CD4-positive, alpha-beta T cell treated with Interleukin-12 subunit alpha and Interleukin-12 subunit beta, for 1 hour (primary cell): Measurements from ENCODE around the gene UBASH3A.

Experiments used
- DNase-seq: peaks from one replicate; pipeline ENCODE4 v3.0.0-alpha.2; 2020

UBASH3A gene

DNA sequence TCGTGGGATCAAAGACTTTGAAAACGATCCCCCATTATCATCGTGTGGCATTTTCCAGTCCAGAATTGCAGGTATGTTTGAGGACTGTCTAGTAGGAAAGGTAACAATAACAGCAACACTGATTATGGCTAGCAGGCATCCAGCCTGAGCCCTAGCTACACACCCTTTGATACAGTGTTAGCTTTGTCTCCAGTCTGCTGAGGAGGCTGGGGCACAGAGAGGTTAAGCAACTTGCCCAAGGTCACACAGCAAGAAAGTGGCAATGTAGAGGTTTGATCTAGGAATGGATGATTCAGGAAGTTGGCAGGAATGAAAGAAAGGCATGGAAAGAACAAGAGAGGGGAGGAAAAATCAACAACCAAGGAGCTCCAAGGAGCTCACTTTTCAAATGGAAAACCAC is 31.2 kb downstream of the UBASH3A start:
- DNase-seq, result no peak

DNA sequence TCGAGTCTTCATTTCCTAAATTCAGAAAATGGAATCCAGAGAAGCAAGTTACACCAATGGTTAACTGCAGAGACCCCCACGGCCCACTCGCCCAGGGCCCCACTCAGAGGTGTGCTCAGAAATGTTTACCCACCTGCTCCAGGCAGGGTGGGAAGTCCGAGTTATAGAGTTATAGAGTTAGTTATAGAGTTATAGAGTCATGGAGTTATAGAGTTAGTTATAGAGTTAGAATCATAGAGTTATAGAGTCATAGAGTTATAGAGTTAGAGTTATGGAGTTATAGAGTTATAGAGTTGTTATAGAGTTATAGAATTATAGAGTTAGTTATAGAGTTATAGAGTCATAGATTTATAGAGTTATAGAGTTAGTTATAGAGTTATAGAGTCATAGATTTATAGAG is 31.7 kb downstream of the UBASH3A start:
- no peak for DNase-seq

DNA sequence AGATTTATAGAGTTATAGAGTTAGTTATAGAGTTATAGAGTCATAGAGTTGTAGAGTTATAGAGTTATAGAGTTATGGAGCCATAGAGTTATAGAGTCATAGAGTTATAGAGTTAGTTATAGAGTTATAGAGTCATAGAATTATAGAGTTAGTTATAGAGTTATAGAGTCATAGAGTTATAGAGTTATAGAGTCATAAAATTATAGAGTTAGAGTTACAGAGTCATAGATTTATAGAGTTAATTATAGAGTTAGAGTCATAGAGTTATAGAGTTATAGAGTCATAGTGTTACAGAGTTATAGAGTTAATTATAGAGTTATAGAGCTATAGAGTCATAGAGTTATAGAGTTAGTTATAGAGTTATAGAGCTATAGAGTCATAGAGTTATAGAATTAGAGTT is 32.1 kb downstream of the UBASH3A start:
- DNase-seq, result no peak

DNA sequence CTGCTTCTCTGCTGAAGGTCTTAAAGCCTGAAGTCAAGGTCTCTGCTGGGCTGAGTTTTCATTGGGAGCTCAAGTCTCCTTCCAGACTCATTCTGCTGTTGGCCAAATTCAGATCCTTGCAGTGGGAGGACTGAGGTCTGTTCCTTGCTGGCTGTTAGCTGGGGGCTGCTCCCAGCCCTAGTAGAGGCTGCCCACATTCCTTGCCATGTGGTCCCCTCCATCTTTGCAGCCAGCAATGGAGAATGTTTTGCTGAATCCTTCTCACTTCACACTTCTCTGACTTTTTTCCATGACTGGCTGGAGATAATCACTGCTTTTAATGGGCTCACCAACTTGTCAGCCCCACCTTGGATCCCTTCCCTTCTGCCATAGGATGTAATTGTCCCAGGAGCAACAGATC is 33.2 kb downstream of the UBASH3A start:
- no peak for DNase-seq

DNA sequence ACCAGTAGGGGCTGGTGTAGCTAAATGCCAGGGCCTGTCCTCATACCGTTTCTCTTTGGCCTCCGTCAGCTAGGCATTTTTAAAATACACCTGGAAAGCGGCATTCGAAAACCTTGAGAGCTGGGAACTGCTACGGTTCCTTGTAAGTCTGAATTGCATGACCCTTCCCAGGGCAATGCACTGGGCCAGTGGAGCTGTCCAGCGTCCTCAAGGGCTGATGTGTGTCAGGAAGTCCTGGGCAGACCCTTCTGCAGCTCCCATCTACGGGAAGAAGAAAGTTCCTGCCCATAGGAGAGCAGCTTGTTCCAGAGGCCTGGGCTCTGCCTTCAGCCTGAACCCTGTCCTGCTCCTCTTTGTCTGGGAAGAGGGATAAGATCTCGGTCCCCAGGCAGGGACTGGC is 34.1 kb downstream of the UBASH3A start:
- DNase-seq, result no peak

DNA sequence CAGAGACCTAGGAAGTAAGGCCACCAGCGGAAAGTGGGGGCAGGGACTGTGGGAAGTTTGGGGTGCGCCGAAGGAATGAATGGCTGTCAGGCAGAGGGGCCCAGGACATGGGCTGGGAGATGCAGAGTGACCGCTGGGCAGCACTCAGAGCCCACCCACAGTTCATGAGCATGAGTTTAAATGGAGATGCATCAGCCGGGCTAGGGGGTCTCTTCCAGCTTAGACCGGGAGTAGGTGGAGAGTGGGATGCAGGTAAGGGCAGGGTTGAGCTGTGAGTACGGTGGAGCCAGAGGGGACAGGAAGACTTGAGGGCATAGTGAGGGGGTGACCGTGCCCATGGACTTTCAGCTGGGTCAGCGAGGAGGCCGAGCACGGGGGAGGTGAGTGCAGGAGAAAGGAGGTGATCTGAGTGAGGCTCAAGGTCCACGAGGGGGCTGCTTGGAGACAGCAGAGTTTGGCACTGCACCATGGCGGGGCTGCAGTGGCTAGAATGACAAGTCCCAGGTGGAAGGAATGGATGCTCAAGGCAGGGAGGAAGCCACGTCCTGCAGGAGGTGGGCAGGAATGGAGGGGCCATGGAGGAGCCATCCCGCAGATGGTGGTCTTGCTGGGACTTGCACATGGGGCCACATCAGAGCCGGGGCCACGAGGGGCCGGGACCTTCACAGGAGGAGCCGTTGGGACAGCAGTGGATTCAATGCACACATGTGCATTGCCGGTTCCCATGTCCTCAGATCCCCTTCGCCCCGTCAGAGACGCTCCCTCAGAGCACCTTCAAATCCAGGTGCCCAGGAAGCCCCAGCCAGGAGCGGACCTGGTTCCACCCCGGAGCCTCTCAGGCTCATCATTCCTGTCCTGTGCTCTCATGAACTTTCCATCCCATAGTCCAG is 34.9 kb downstream of the UBASH3A start:
- DNase-seq, result no peak

DNA sequence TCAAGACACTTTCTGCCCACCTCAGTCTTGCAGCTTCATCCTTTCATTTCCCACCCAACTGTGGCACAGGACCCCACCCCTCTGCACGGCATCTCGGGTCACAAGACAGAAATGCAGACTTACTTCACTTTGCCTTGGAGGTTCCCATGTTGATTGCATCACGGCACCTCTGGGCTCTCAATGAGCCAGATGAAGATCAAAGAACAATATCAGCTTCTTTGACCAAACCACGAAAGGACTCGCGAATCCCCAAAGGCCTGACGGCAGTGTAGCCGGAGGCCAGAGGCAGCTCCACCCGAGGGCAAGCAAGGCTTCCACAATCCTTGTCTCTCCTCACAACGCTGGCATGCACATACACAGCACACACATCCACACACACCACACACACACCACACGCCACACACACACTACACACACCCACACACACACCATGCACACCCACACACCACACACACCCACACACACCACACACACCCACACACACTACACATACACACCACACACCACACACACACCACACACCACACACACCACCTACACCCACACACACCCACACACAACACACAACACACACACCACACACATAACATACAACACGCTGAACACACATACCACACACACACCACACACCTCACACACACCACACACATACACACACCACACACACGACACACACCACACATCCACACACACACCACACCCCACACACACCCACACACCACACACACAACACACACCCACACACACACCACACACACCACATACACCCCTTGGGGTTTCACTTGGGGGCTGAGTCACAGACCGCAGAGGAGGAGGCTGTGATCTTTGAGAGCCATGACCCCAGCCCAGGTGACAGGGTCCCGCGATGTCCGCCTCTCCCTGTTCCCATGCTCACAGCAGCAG is 35.8 kb downstream of the UBASH3A start:
- peak; percentile 32 for DNase-seq

DNA sequence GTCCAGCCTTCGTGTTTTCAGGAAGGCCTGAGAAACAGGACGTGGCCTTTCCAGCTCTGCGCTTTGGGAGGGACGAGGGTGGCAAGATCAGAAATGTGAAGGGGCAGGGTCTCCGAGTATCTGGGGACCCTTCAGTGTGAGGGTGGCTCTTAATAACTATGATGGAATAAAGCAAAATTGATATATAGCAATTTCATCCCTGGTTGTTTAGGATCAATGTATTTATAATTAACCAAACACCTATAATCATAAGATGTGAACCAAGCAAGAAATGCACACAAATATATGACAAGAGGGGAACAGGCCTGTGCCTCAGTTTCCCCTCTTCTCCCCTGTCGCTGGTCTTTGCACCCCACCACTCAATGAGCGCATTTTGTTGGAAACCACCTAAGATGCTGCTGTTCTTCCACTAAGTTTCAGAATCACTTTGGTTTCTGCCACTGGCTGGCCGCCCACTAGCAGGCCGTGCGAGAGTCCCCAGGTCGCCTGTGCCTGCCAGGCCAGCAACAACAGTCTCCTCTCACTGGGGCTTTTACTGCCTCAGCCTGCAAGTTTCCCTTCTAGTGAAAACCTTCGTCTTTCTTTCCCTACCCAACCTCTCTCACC is 36.6 kb downstream of the UBASH3A start:
- DNase-seq, result no peak

DNA sequence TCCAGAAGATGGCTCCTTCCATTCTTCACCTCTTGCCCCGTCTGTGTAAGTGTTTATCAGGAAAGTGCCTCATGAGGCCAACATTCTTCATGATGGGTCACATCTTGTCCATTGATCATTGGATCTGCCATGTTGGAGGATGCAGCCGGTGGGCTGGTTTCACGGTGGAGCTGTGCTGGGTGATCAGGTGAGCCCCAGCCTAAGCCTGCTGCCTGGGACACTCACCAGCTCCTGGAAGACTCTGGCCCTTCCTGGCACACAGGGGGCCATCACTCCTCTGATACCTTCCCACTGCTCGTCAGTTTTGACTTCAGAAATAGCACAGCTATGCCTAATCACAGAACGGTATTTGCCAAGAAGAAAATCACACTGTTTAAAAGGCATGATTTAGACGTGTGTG is 38.3 kb downstream of the UBASH3A start:
- DNase-seq, result no peak

DNA sequence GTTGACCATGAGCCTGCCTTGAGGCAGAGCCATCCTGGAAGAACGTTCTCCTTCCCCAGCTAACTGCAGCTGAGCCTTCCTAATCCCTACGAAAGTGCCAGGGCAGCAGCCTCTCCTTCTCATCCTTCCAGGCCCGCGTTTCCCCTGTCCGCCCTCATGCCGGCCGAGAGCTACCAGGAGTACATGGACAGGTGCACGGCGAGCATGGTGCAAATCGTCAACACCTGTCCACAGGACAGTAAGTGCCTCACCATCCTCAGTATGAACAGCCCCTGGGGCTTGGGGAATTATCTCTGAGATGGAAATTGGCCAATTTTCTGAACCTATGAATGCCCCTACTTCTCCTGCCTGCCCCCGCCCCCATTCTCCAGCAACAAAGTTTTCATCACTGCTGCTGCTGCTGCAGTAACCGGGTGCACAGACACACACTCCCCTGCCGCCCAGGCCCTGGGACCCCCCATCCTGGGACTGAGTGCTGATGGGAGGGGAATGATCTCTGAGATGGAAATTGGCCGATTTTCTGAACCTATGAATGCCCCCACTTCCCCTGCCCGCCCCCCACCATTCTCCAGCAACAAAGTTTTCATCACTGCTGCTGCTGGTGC is 39.6 kb downstream of the UBASH3A start:
- no peak for DNase-seq

DNA sequence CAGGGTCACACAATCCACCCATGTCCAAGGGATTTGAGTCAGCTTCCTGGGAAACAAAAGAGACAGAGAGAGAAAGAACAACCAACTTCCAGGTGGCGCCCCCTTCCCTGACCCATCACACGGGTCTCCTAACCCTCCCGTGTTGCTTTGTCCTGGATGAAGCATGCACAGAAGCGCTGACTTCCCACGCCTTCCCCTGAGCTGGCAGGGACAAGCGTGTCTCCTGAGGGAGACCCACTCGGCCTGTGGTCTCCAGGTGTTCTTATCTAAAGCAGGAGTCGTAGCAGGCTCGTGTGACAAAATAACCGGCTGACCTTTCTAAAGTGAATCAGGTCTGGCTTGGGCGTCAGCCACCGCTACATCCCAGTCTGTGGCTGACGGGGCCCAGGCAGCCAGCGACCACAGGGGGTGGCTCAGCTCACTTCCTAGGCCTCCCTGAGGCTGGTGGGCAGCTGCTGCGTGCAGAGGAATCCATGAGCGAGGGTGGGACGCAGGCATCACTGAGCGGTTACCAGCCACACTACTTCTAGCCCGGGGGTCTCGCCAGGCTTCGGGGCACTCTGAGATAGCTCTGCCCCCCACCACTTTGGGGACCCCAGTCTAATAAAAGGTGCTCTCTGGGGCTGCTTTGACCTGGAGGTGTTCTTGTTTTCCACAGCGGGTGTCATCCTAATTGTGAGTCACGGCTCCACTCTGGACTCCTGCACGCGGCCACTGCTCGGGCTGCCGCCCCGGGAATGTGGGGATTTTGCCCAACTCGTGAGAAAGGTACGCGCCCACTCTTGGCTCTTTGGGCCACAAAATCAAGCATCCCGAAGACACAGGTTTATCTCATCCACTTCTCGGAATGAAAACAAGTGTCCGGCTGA is 40.4 kb downstream of the UBASH3A start:
- DNase-seq, result no peak

DNA sequence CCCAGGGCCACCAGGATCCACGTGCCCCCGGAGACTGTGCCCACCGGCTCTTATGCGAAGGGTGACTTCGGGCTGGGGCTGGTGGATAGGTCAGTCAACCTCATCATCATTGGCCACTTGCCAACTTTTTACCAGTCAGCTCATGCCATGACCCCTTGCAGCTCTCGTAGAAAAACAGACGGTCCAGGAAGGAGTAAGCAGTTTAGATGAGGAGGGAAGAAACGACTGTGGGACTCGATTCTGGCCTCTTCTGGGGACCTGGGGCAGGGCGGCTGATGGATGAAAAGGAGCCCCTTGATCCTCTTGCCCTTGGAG is 41.0 kb downstream of the UBASH3A start:
- DNase-seq, result no peak

DNA sequence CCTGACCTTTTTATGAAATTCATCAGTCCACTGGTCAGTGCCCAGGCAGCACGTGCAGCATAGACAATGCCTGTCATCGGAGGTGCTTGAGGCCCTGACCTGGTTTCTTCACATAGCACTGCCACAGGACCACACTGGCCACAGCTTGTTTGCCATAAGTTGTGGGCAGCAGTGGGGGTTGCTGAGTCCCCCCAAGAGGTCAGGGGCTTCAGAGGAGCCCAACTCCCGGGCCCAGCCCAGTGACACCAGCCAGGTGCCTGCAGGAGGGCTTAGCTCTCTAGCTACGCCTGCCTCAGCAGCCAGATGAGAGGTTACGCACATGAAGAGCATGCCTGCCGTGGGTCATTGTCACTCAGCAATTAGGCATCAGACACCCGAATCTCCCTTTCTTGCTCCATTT is 41.6 kb downstream of the UBASH3A start:
- DNase-seq, result no peak

DNA sequence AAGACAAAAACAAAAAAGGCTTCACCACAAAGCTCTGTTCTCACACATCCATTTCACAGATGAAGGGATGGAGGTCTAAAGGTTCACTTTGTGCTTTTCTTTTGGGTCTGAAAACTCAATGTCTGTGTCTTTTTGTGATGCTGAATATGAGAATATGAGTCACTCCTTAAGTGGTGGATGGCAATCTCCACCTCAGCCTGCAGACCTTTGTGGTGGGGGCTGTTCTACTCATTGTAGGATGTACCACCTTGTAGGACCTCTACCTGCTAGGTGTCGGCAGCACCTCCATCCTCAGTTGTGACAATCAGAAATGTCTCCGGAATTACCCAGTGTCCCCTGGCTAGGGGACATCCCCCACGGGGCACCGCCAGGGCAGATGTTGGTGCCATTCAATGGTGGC is 42.8 kb downstream of the UBASH3A start:
- no peak for DNase-seq

DNA sequence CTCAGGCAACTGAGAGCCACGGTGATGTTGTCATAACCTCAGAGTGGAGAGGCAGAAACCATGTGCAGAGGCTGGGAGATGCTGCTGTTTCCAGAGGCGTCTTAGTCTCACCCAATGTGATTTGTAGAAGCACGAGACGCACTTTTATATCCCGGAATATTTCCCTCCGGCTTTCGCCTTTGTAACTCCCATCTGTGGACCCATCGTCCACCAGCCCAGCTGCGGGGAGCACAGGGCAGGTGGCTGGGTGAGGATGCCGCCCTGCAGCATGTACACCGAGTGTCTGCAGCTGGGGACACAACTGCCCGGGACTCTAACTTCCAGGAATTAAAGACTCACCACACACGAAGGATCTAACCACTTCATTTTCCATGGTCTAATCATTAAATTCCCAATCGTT is 43.5 kb downstream of the UBASH3A start:
- no peak for DNase-seq

DNA sequence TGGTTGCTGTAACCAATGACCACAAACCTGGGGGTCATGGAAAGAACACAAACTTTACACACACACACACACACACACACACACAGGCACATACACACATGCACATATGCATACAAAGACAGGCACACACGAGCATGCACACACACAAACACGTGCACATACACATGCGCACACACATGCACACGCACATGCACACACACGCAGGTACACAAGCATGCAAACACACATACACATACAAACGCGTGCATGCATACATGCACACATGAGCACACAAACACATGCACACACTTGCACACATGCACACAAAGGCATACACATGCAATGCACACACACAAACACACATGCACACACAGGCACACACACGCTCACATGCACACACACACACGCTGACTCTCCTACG is 44.0 kb downstream of the UBASH3A start:
- no peak for DNase-seq

DNA sequence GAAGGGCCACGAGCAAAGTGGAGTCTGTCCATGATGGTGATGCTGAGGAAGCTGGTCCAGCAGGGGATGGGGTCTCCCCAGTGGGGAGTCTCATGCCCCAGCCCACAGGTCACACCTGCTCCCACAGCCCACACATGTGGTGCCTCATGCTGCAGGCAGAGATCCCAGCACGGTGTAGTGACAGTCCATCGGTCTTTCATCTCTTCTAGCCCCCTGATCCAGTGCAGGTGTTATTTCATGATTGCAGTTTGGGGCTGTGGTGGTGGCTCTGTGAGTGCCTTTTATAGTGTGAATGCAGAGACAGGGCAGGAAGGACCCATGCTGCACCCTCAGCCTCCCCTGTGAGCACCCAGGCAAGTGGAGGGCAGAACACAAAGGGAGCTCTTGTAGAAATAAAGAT is 45.0 kb downstream of the UBASH3A start:
- no peak for DNase-seq

DNA sequence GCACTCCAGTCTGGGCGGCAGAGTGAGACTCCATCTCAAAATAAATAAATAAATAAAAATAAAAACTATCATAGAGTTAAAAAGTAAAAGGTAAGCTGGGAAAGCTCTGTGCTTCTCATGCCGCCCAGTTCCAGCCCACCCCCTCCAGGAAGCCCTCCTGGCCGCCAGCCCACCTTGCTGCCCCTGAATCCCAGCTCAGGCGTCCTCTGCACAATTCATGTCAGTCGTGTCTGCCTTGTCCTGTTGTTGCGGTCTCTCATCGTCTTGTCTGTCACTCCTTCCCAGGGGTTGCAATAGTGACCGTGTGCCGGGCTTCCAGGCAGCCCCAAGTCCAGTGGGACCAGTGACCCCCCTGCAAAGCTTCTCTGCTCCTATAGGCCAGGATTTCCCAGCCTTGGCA is 48.2 kb downstream of the UBASH3A start:
- no peak for DNase-seq

DNA sequence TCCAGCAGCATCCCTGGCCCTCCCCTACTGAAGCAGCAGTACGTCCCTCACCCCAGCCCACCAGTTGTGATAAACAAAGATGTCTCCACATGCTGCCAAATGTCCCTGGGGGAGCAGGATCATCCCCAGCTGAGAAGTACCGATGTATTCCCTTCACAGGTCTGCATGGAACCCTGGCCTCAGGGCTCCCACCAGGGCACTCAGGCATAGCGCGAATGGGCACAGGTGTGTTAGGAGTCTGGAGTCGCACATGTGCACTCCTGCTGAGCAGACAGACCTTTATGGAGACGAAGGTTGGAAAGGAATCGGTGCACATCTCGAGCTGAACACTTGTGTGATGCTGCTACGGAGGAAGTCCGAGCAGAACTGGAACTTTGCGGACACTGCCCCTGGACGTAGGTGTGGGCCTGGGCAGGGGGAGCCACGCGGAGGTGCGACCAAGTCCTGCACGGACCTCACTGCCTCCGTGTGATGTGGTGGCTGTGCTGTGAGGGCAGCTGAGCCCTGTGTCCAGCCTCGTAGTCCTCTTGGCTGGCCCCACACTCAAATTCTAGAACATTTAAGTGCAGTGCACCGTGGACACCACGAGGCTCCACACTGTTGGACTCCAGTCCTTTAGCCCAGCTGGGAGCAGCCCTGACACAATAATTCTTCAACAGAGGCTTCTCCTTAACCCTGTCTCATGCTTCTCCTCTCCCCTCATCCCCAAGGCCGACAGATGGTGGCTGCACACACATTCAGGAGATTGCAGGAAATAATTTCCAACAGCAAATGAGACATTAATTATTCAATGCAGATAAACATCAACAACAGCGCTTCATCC is 48.9 kb downstream of the UBASH3A start:
- no peak for DNase-seq

DNA sequence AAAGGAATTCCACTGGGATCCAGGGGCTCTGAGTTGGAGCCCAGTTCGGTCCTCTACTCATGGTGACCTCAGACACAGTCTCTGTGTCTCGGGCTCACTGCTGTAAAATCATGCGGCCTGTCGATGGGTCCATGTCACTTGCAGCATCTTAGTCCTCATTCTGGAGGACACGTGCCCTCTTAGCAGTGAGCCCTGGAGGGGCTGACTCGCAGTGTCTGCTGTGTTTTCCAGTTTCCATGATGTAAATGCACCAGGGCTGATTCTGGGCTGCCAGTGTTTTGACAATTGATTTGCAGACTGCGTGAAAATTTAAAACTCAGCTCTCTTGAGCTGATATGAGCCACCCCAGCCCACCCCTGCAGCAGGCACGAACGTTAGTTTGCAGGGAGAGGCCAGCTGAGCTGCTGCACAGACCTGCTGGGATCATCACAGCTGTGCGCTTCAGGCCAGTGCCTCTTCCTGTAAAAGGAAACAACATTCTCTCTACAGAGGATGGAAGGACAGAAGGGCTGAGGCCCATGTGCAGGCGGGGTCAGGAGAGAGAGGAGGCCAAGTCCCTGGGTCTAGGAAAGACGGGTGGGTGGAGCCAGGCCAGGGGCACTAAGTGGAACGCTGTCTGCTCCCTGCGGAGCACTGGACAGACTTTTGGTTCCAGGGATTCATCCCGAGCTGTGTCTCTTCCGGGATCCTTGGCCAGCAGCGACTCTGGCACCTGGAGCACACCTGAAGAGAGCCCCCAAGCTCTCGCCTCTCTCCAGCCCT is 49.7 kb downstream of the UBASH3A start:
- DNase-seq, result no peak
